Stomach (tissue), 8 donors: Measurements from ENCODE around the gene CCR5AS.

Experiments
- DNase-seq, 2 donors: peaks; one replicate each; pipeline versions ENCODE4 v3.0.0 to v3.0.0-alpha.2; 2013 to 2019
- H3K27ac ChIP-seq, 5 donors: fragments of 200-600 bp in 4 of 5; sonication (generic) in 4 of 5; one replicate each; pipeline ENCODE4 v1.5.1; 2013 to 2019; ENCODE audit warnings: mild to moderate bottlenecking in 1 of 5, moderate library complexity in 1 of 5
- H3K27me3 ChIP-seq, 3 donors: fragments of 200-600 bp; sonication (generic); one replicate each; pipeline ENCODE4 v1.5.1; 2017 to 2019; ENCODE audit warnings: mixed run types in 1 of 3
- H3K36me3 ChIP-seq, 4 donors: fragments of 200-600 bp; sonication (generic); 1 replicate in 3 of 4; 2 replicates in 1 of 4; pipeline ENCODE4 v1.5.1; 2016 to 2019
- H3K4me1 ChIP-seq, 4 donors: fragments of 200-600 bp; sonication (generic); one replicate each; pipeline ENCODE4 v1.5.1; 2016 to 2019
- H3K4me3 ChIP-seq, 4 donors: fragments of 200-600 bp; sonication (generic) in 3 of 4; one replicate each; pipeline ENCODE4 v1.5.1; 2016 to 2019; ENCODE audit warnings: mild to moderate bottlenecking in 1 of 4
- H3K9me3 ChIP-seq, 4 donors: fragments of 200-600 bp; sonication (generic); one replicate each; pipeline ENCODE4 v1.5.1; 2016 to 2019
- CTCF ChIP-seq, 7 experiments: fragments of 450-650 bp in 4 of 7; fragments of 200-600 bp in 3 of 7; sonication (generic) in 3 of 7; IDR thresholded peaks; one replicate each; pipeline ENCODE4 v1.5.1; 2016 to 2019; ENCODE audit warnings: antibody characterized with exemption in 7 of 7, control low read depth in 2 of 7, mild to moderate bottlenecking in 1 of 7
- EP300 ChIP-seq: sonication (generic); formaldehyde crosslinking; IDR thresholded peaks from one replicate; pipeline ENCODE4 v1.6.1; 2017; ENCODE audit warnings: antibody characterized with exemption
- POLR2A ChIP-seq, 4 donors: fragments of 450-650 bp; IDR thresholded peaks; one replicate each; pipeline ENCODE4 v1.6.1; 2016; ENCODE audit warnings: antibody characterized with exemption in 4 of 4, control low read depth in 2 of 4, mild to moderate bottlenecking in 1 of 4, moderate library complexity in 1 of 4
- POLR2AphosphoS5 ChIP-seq, 3 donors: sonication (generic); formaldehyde crosslinking; IDR thresholded peaks; one replicate each; pipeline ENCODE4 v1.6.1; 2016; ENCODE audit warnings: antibody characterized with exemption in 3 of 3
- WGBS, 5 donors: extraction: QIAGEN DNeasy Blood & Tissue Kit in 3 of 5; methylation state at CpG; one replicate each; pipeline versions ENCODE4 v1.1.5 to v1.1.7; 2013 to 2018; 5-methylcytosine and 5-hydroxymethylcytosine counted together
- intact Hi-C: fragments of 100-400 bp; cut with DNase I; formaldehyde crosslinking; loops from one replicate; pipeline ENCODE4 v1.15.1; 2023; ENCODE audit warnings: low total_unique reads
- donor health status: healthy with polysubstance abuse.
- donor health status: Bipolar disorder and iron deficiency.
- donor health status: healthy.

CCR5AS gene

GRCh38 chr3:46399098-46399497 lies 7.8 kb downstream of the CCR5AS start:
- TF ChIP-seq POLR2A (IDR thresholded peaks at IDR 0.05) (no peak), CTCF (IDR thresholded peaks at IDR 0.05) (no peak), POLR2AphosphoS5 (IDR thresholded peaks at IDR 0.05) (no peak), EP300 (no peak)
- H3K27me3 ChIP-seq: no peaks in the 10 kb centered on the region
- no peaks in the 10 kb centered on the region for H3K36me3 ChIP-seq
- no peaks in the 10 kb centered on the region for H3K4me1 ChIP-seq
- intact Hi-C loops: no loop called here
- 63 to 87% (median 78%) methylated on average over 2 of the region's 2 CpGs for WGBS, 5 donors
- no peaks in the 10 kb centered on the region for H3K9me3 ChIP-seq
- no peak for DNase-seq
- H3K27ac ChIP-seq: no peak overlapping the region
- H3K4me3 ChIP-seq: no peak overlapping the region

- no peak for TF ChIP-seq EP300
- H3K36me3 ChIP-seq: no peaks in the 10 kb centered on the region
- H3K4me3 ChIP-seq: no peak overlapping the region
- no peak overlapping the region for H3K27ac ChIP-seq
- no peaks in the 10 kb centered on the region for H3K9me3 ChIP-seq
- intact Hi-C loops: no loop called here
- no peaks in the 10 kb centered on the region for H3K27me3 ChIP-seq
- 87 to 96% (median 91%) methylated on average over 6 of the region's 6 CpGs for WGBS, 5 donors
- H3K4me1 ChIP-seq: no peaks in the 10 kb centered on the region
- DNase-seq: no peak
Observed at GRCh38 chr3:46398186-46398955, 8.5 kb downstream of the CCR5AS start.

- Histone ChIP-seq H3K27ac (no peak overlapping the region), H3K36me3 (no peaks in the 10 kb centered on the region), H3K4me3 (no peak overlapping the region), H3K27me3 (no peaks in the 10 kb centered on the region), H3K4me1 (no peaks in the 10 kb centered on the region), H3K9me3 (no peaks in the 10 kb centered on the region)
- intact Hi-C loops: no loop called here
- TF ChIP-seq POLR2A (IDR thresholded peaks at IDR 0.05) (no peak), EP300 (no peak)
- no peak for DNase-seq
- 89 to 93% (median 91%) methylated on average over 7 of the region's 7 CpGs for WGBS, 5 donors
Observed at GRCh38 chr3:46397111-46397510, 9.8 kb downstream of the CCR5AS start.

GRCh38 chr3:46395766-46396530 lies 10.9 kb downstream of the CCR5AS start:
- intact Hi-C loops: no loop called here
- Histone ChIP-seq H3K36me3 (no peaks in the 10 kb centered on the region), H3K9me3 (no peaks in the 10 kb centered on the region), H3K4me3 (no peak overlapping the region), H3K27ac (no peak overlapping the region), H3K27me3 (no peaks in the 10 kb centered on the region), H3K4me1 (no peaks in the 10 kb centered on the region)
- 61 to 70% (median 65%) methylated on average over 6 of the region's 6 CpGs for WGBS, 5 donors
- TF ChIP-seq POLR2AphosphoS5 (IDR thresholded peaks at IDR 0.05) (no peak), EP300 (no peak), CTCF (IDR thresholded peaks at IDR 0.05) (no peak), POLR2A (IDR thresholded peaks at IDR 0.05) (no peak)
- DNase-seq: no peak

- Histone ChIP-seq H3K27ac (no peak overlapping the region), H3K36me3 (no peaks in the 10 kb centered on the region), H3K4me1 (no peaks in the 10 kb centered on the region), H3K9me3 (no peaks in the 10 kb centered on the region), H3K27me3 (no peaks in the 10 kb centered on the region), H3K4me3 (no peak overlapping the region)
- 61 to 82% (median 76%) methylated on average over 6 of the region's 6 CpGs for WGBS, 5 donors
- no peak for TF ChIP-seq EP300
- no peak for TF ChIP-seq CTCF (IDR thresholded peaks at IDR 0.05)
- no peak for TF ChIP-seq POLR2A (IDR thresholded peaks at IDR 0.05)
- TF ChIP-seq POLR2AphosphoS5 (IDR thresholded peaks at IDR 0.05): no peak
- DNase-seq: no peak
- intact Hi-C loops: no loop called here
Observed at GRCh38 chr3:46395210-46395661, 11.6 kb downstream of the CCR5AS start.
